Measurements from ENCODE around the gene PPP2CA. TPM values are rescaled to one million over a fixed set of nuclear protein-coding genes. Genes with fewer than 3 reads are reported as not detected.
"Not testable (repeated sequence)": the region's sequence is repeated elsewhere in the genome, so short reads cannot be mapped to it uniquely, and the experiment has no call there.

Gene PPP2CA
- total and polyA plus RNA-seq, 2 of the 4 experiments (the other 2 are of a cell fraction), result 70.6 to 73.6 TPM

- H3K14ac ChIP-seq (replicated peaks; ENCODE audit: low read depth, low read length), result 0 out of 2 replicates have a peak overlapping the region, but pooled peaks have one; percentile 18
- peak; percentile 52 for DNase-seq
- no peak overlapping the region for H3K27ac ChIP-seq (ENCODE audit: insufficient read depth, low read length)
- no peak for ATAC-seq (ENCODE audit: low read depth)
- H3K4me2 ChIP-seq (ENCODE audit: low read depth, low read length), result peak overlapping the region; percentile 70
- no peak overlapping the region for H2BK120ac ChIP-seq (ENCODE audit: low read depth, low read length)
- BruUV-seq (replicated peaks), result no TSS peak
- no peak overlapping the region for H3K56ac ChIP-seq (ENCODE audit: extremely low read depth, insufficient read depth, low read length)
- H3K23ac ChIP-seq (ENCODE audit: low read depth, low read length), result peak overlapping the region; percentile 8; the same call in 1 of the 2 replicates
- ChIA-PET CTCF (interaction anchor here (1.3 kb wide), 1 partner anchor 66 kb away, joined by 5 read pairs; no protein-coding TSS in a partner anchor), POLR2A (ENCODE audit: unreplicated experiment) (no interaction called here)
- H3K9ac ChIP-seq (ENCODE audit: low read depth, low read length), result peak overlapping the region; percentile 97; the same call in 1 of the 2 replicates
- H4K91ac ChIP-seq (ENCODE audit: insufficient read depth, low read depth, low read length), result no peak overlapping the region
- intact Hi-C loops (cut with micrococcal nuclease) (loop anchor here (2.0 kb wide), 2 partner anchors 47 to 65 kb away; partner anchors contain the start of gene SKP1), dilution Hi-C loops (cut with HindIII; ENCODE audit: low sequenced_read_pairs, unreplicated experiment) (no loop called here), in situ Hi-C loops (cut with MboI; ENCODE audit: low sequenced_read_pairs) (no loop called here)
- H2AK5ac ChIP-seq (ENCODE audit: low read depth, low read length), result no peak overlapping the region
- H2AK9ac ChIP-seq (replicated peaks; ENCODE audit: low read depth, low read length, poor library complexity), result no peak overlapping the region
- TF ChIP-seq CEBPB (IDR thresholded peaks at IDR 0.05; ENCODE audit: low read depth, low read length) (peak; percentile 74), MXI1 (IDR thresholded peaks at IDR 0.05; ENCODE audit: borderline replicate concordance, low read depth, low read length) (0 out of 2 replicates have a peak, but pooled peaks have one; percentile 15), POLR2A (IDR thresholded peaks at IDR 0.05; ENCODE audit: low read depth, low read length) (no peak)
- TF ChIP-seq, protein P1, sequence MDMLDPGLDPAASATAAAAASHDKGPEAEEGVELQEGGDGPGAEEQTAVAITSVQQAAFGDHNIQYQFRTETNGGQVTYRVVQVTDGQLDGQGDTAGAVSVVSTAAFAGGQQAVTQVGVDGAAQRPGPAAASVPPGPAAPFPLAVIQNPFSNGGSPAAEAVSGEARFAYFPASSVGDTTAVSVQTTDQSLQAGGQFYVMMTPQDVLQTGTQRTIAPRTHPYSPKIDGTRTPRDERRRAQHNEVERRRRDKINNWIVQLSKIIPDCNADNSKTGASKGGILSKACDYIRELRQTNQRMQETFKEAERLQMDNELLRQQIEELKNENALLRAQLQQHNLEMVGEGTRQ (IDR thresholded peaks at IDR 0.05; ENCODE audit: low read depth, low read length), result no peak
- 35% methylated on average over 5 of the region's 9 CpGs; no CpG with 5 or more reads in 1 of the 2 experiments for WGBS, 2 experiments (ENCODE audit: extremely low coverage in 2 of 2, insufficient read length in 1 of 2)
- H3K9me1 ChIP-seq (ENCODE audit: insufficient read depth, low read length), result peaks cover 7% of the 10 kb centered on the region
- H2BK15ac ChIP-seq (ENCODE audit: low read depth, low read length), result no peak overlapping the region
- no peaks in the 10 kb centered on the region for H3K27me3 ChIP-seq (ENCODE audit: control insufficient read depth, insufficient read depth, low read length)
- H2BK5ac ChIP-seq (ENCODE audit: low read depth, low read length, poor library complexity, severe bottlenecking), result peak overlapping the region; percentile 53
- no peak overlapping the region for H3K18ac ChIP-seq (ENCODE audit: low read depth, low read length)
- H4K8ac ChIP-seq (ENCODE audit: low read depth in 2 of 2, low read length in 2 of 2), result no peak overlapping the region
- peaks cover 6% of the 10 kb centered on the region for H3K4me1 ChIP-seq (ENCODE audit: control insufficient read depth, insufficient read depth, low read length)
- H3K36me3 ChIP-seq (ENCODE audit: control insufficient read depth, insufficient read depth, low read length), result peaks cover 2% of the 10 kb centered on the region; the same call in 1 of the 2 replicates
- peaks cover 11 to 31% of the 10 kb centered on the region in 2 experiments; a peak in 3 of 4 replicates for H3K79me1 ChIP-seq (ENCODE audit: low read depth in 1 of 2, low read length in 2 of 2)
- H2BK20ac ChIP-seq (ENCODE audit: low read depth, low read length), result no peak overlapping the region
- H4K20me1 ChIP-seq (ENCODE audit: insufficient read depth, low read length), result peaks cover 72% of the 10 kb centered on the region
- H3K4me3 ChIP-seq (ENCODE audit: insufficient read depth, low read depth, low read length), result peak overlapping the region; percentile 68
- H2AFZ ChIP-seq (replicated peaks; ENCODE audit: low read length, poor library complexity), result no peak overlapping the region
- no peak overlapping the region for H4K5ac ChIP-seq (ENCODE audit: low read depth, low read length)
- H3K4ac ChIP-seq (ENCODE audit: low read depth, low read length), result no peak overlapping the region
- H3K9me3 ChIP-seq (ENCODE audit: control insufficient read depth, insufficient read depth, low read length), result no peaks in the 10 kb centered on the region
Observed at GRCh38 chr5:134223406-134224248, 2.2 kb downstream of the PPP2CA start.

DNA sequence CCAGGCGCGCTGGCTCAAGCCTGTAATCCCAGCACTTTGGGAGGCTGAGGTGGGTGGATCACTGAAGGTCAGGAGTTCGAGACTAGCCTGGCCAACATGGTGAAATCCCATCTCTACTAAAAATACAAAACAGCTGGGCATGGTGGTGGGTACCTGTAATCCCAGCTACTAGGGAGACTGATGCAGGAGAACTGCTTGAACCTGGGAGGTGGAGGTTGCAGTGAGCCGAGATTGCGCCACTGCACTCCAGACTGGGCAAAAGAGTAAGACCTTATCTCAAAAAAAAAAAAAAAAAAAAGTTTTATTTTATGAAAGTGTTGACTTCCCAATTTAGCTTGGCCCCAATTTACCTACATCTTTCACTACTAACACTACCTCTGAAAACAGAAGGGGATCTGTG, 4.2 kb downstream of the PPP2CA start:
- H3K14ac ChIP-seq (replicated peaks; ENCODE audit: low read depth, low read length); H2BK15ac ChIP-seq (ENCODE audit: low read depth, low read length); H3K36me3 ChIP-seq (ENCODE audit: control insufficient read depth, insufficient read depth, low read length); H2BK5ac ChIP-seq (ENCODE audit: low read depth, low read length, poor library complexity, severe bottlenecking); H2BK120ac ChIP-seq (ENCODE audit: low read depth, low read length); H2AFZ ChIP-seq (replicated peaks; ENCODE audit: low read length, poor library complexity); H2AK5ac ChIP-seq (ENCODE audit: low read depth, low read length); BruUV-seq (replicated peaks); CTCF ChIA-PET; H3K4ac ChIP-seq (ENCODE audit: low read depth, low read length); H3K27ac ChIP-seq (ENCODE audit: insufficient read depth, low read length); H4K91ac ChIP-seq (ENCODE audit: insufficient read depth, low read depth, low read length); H3K56ac ChIP-seq (ENCODE audit: extremely low read depth, insufficient read depth, low read length); ATAC-seq (ENCODE audit: low read depth); H4K5ac ChIP-seq (ENCODE audit: low read depth, low read length); H3K4me3 ChIP-seq (ENCODE audit: insufficient read depth, low read depth, low read length); H2BK20ac ChIP-seq (ENCODE audit: low read depth, low read length); H3K18ac ChIP-seq (ENCODE audit: low read depth, low read length); H2AK9ac ChIP-seq (replicated peaks; ENCODE audit: low read depth, low read length, poor library complexity); H3K4me2 ChIP-seq (ENCODE audit: low read depth, low read length); H3K4me1 ChIP-seq (ENCODE audit: control insufficient read depth, insufficient read depth, low read length); DNase-seq; H3K9ac ChIP-seq (ENCODE audit: low read depth, low read length); in situ Hi-C loops (cut with MboI; ENCODE audit: low sequenced_read_pairs); H3K9me1 ChIP-seq (ENCODE audit: insufficient read depth, low read length); dilution Hi-C loops (cut with HindIII; ENCODE audit: low sequenced_read_pairs, unreplicated experiment); H3K23ac ChIP-seq (ENCODE audit: low read depth, low read length); H4K8ac ChIP-seq (ENCODE audit: low read depth in 2 of 2, low read length in 2 of 2); H3K9me3 ChIP-seq (ENCODE audit: control insufficient read depth, insufficient read depth, low read length); H3K27me3 ChIP-seq (ENCODE audit: control insufficient read depth, insufficient read depth, low read length): not testable (repeated sequence)
- POLR2A ChIA-PET (ENCODE audit: unreplicated experiment), result interaction anchor here (0.6 kb wide), 1 partner anchor 21 kb away, joined by 5 read pairs; no protein-coding TSS in a partner anchor
- Histone ChIP-seq H4K20me1 (ENCODE audit: insufficient read depth, low read length) (peaks cover 90% of the 10 kb centered on the region), H3K79me1 (ENCODE audit: low read depth in 1 of 2, low read length in 2 of 2) (peaks cover 4 to 28% of the 10 kb centered on the region in 2 experiments; a peak in 3 of 4 replicates)
- WGBS, 2 experiments (ENCODE audit: extremely low coverage in 2 of 2, insufficient read length in 1 of 2), result no CpG with 5 or more reads among the region's 5 CpGs
- intact Hi-C loops (cut with micrococcal nuclease), result loop anchor here (1.0 kb wide), 1 partner anchor 7 kb away; no protein-coding TSS in a partner anchor

Measured in IMR-90 (cell line).